Measurements from ENCODE around the gene SLC38A8.

GRCh38 chr16:83998091-83998490, 44.5 kb downstream of the SLC38A8 start:
- TF ChIP-seq CTCF (conservative IDR thresholded peaks at IDR 0.05; ENCODE audit: low read length) (no peak), EZH2phosphoT487 (IDR thresholded peaks at IDR 0.05; ENCODE audit: borderline replicate concordance, low read depth, low read length) (no peak)

All from OCI-LY7 (cell line).